A673 (cell line): ENCODE results near the gene PTPN11. TPM values are rescaled to one million over a fixed set of nuclear protein-coding genes. Genes with fewer than 3 reads are reported as not detected.

Experiments
- BruUV-seq: library from RNA; stranded (reverse); fragments of 400-500 nt; replicated peaks from 2 replicates; lab custom pipeline; 2021; lab: Mats Ljungman, UMichigan
- CTCF ChIA-PET: fragments of 300-600 bp; sonication (Branson Sonifier 250); formaldehyde crosslinking; loops from one replicate; lab custom pipeline; 2022; ENCODE audit warnings: antibody characterized with exemption; lab: Charles Lee
- POLR2A ChIA-PET: fragments of 300-600 bp; sonication (Branson Sonifier 250); formaldehyde crosslinking; loops from one replicate; lab custom pipeline; 2022; ENCODE audit warnings: antibody characterized with exemption; ENCODE audit not compliant: low non-redundant PET; lab: Charles Lee
- DNase-seq: peaks from one replicate; pipeline ENCODE4 v3.0.0-alpha.2; 2015; ENCODE audit warnings: low spot score
- H3K27ac ChIP-seq: fragments of 200-600 bp; sonication (generic); 2 replicates; pipeline ENCODE4 v1.5.1; 2016; ENCODE audit warnings: mixed run types, low read depth, mild to moderate bottlenecking, mixed read lengths, antibody characterized with exemption, low read length; ENCODE audit not compliant: poor library complexity, severe bottlenecking
- H3K27me3 ChIP-seq: fragments of 200-600 bp; sonication (generic); replicated peaks from 2 replicates; pipeline ENCODE4 v1.6.1; 2017; ENCODE audit warnings: mixed run types, low read depth, mild to moderate bottlenecking, mixed read lengths, antibody characterized with exemption, low read length; ENCODE audit not compliant: insufficient read depth, poor library complexity
- H3K36me3 ChIP-seq: fragments of 200-600 bp; sonication (generic); 2 replicates; pipeline ENCODE4 v1.6.1; 2016; ENCODE audit warnings: mixed run types, mild to moderate bottlenecking, mixed read lengths, antibody characterized with exemption, low read length; ENCODE audit not compliant: insufficient read depth, poor library complexity, severe bottlenecking
- H3K4me1 ChIP-seq: fragments of 200-600 bp; sonication (generic); 2 replicates; pipeline ENCODE4 v1.6.1; 2017; ENCODE audit warnings: mixed run types, mild to moderate bottlenecking, mixed read lengths, antibody characterized with exemption, low read length; ENCODE audit not compliant: insufficient read depth, poor library complexity, severe bottlenecking
- H3K4me3 ChIP-seq: fragments of 200-600 bp; sonication (generic); 2 replicates; pipeline ENCODE4 v1.5.1; 2016; ENCODE audit warnings: low read depth, mixed run types, mild to moderate bottlenecking, mixed read lengths, low read length; ENCODE audit not compliant: poor library complexity, severe bottlenecking
- H3K9me3 ChIP-seq: fragments of 200-600 bp; sonication (generic); 2 replicates; pipeline ENCODE4 v1.6.1; 2016; ENCODE audit warnings: mixed run types, low read depth, mild to moderate bottlenecking, mixed read lengths, antibody characterized with exemption, low read length; ENCODE audit not compliant: poor library complexity, severe bottlenecking
- CTCF ChIP-seq: fragments of 300-800, 200-600 bp; sonication (generic); conservative IDR thresholded peaks from 2 replicates; pipeline ENCODE4 v1.5.1; 2017; ENCODE audit warnings: low read depth, mild to moderate bottlenecking, antibody characterized with exemption, low read length, moderate library complexity, mixed read lengths
- EZH2 ChIP-seq: fragments of 200-600 bp; sonication (generic); IDR thresholded peaks from 2 replicates; pipeline ENCODE4 v1.6.1; 2017; ENCODE audit warnings: borderline replicate concordance, low read depth, mild to moderate bottlenecking, mixed read lengths, antibody characterized with exemption, low read length; ENCODE audit not compliant: poor library complexity, severe bottlenecking
- intact Hi-C: fragments of 100-400 bp; cut with micrococcal nuclease; formaldehyde crosslinking; loops from one replicate; pipeline ENCODE4 v1.10.0; 2022; ENCODE audit not compliant: unreplicated experiment
- total RNA-seq: library from RNA; stranded (reverse); gene quantifications from 2 replicates; pipeline ENCODE4 v1.2.3, GENCODE V29; 2021

Gene PTPN11
- total RNA-seq, 1 experiment from 2014 or later = 158 TPM

GRCh38 chr12:112503512-112503911, 84.8 kb downstream of the PTPN11 start:
- intact Hi-C loops = no loop called here
- H3K27ac ChIP-seq = no peak overlapping the region
- no peak for DNase-seq
- no peaks in the 10 kb centered on the region for H3K9me3 ChIP-seq
- no TSS peak for BruUV-seq
- H3K27me3 ChIP-seq = no peaks in the 10 kb centered on the region
- no peak overlapping the region for H3K4me3 ChIP-seq
- no peaks in the 10 kb centered on the region for H3K4me1 ChIP-seq
- POLR2A ChIA-PET = no interaction called here
- peaks cover 39% of the 10 kb centered on the region for H3K36me3 ChIP-seq
- TF ChIP-seq EZH2 = no peak
- no peak for TF ChIP-seq CTCF
- CTCF ChIA-PET = no interaction called here

- H3K27me3 ChIP-seq = no peaks in the 10 kb centered on the region
- intact Hi-C loops = no loop called here
- ChIA-PET CTCF (no interaction called here), POLR2A (no interaction called here)
- no peaks in the 10 kb centered on the region for H3K9me3 ChIP-seq
- no peak overlapping the region for H3K27ac ChIP-seq
- DNase-seq = no peak
- H3K4me1 ChIP-seq = no peaks in the 10 kb centered on the region
- TF ChIP-seq CTCF (no peak), EZH2 (no peak)
- H3K4me3 ChIP-seq = no peak overlapping the region
- H3K36me3 ChIP-seq = peaks cover 39% of the 10 kb centered on the region
- BruUV-seq = TSS peak; percentile 41
Measured at GRCh38 chr12:112506513-112507166, 87.9 kb downstream of the PTPN11 start.

- Histone ChIP-seq H3K4me1 (no peaks in the 10 kb centered on the region), H3K4me3 (no peak overlapping the region), H3K9me3 (no peaks in the 10 kb centered on the region), H3K27me3 (no peaks in the 10 kb centered on the region), H3K36me3 (no peaks in the 10 kb centered on the region), H3K27ac (no peak overlapping the region)
- intact Hi-C loops = no loop called here
- ChIA-PET CTCF (no interaction called here), POLR2A (no interaction called here)
- BruUV-seq = no TSS peak
- no peak for DNase-seq
- TF ChIP-seq CTCF (no peak), EZH2 (no peak)
Measured at GRCh38 chr12:112513471-112513870, 94.7 kb downstream of the PTPN11 start.
